ENCODE results near the gene TRIM9.

DNA sequence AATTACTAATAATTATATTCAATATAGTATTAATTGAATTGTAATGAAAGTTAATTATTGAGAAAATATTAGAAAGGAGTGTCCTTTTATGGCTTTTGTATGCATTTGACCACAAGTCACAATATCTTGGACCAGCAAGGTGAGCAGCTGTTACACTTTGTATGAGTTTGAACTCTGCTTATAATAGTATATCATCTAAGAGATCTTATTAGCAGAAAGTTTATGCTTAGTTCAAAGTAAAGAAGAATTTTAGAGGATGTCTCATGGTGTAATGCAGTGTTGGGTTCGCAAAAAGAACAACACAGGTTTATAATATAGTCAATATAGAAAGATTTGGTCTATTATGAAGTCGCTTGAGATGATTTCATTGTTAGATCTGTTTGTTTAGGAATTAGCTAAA lies 2.0 kb upstream of the TRIM9 start:
- TF ChIP-seq CTCF (conservative IDR thresholded peaks at IDR 0.05; ENCODE audit: low read length) (no peak), EZH2phosphoT487 (IDR thresholded peaks at IDR 0.05; ENCODE audit: borderline replicate concordance) (no peak)
